ENCODE results near the gene RETN. TPM values are rescaled to one million over a fixed set of nuclear protein-coding genes. Genes with fewer than 3 reads are reported as not detected.

The RETN gene
- not detected for total RNA-seq

- no peaks in the 10 kb centered on the region for H3K36me3 ChIP-seq
- H3K27ac ChIP-seq: no peak within 1 kb of the TSS
- DNase-seq: no peak
- TF ChIP-seq POLR2A (IDR thresholded peaks at IDR 0.05) (no peak), CTCF (IDR thresholded peaks at IDR 0.05) (no peak)
- intact Hi-C loops (cut with DNase I; ENCODE audit: low total_unique reads): no loop called here
- no peaks in the 10 kb centered on the region for H3K27me3 ChIP-seq
- H3K9me3 ChIP-seq: no peaks in the 10 kb centered on the region
- H3K4me3 ChIP-seq: no peak within 1 kb of the TSS
- H3K4me1 ChIP-seq: no peaks in the 10 kb centered on the region
Observed at GRCh38 chr19:7668842-7669241, at the start of gene RETN. Gene RETN, plus strand, starts transcription at chr19:7669049. Its CDS starts 278 bp downstream, at chr19:7669327.

- Histone ChIP-seq H3K4me3 (no peak overlapping the region), H3K27me3 (no peaks in the 10 kb centered on the region), H3K9me3 (no peaks in the 10 kb centered on the region), H3K4me1 (no peaks in the 10 kb centered on the region), H3K27ac (no peak overlapping the region), H3K36me3 (no peaks in the 10 kb centered on the region)
- DNase-seq: no peak
- intact Hi-C loops (cut with DNase I; ENCODE audit: low total_unique reads): no loop called here
- TF ChIP-seq CTCF (IDR thresholded peaks at IDR 0.05) (no peak), POLR2A (IDR thresholded peaks at IDR 0.05) (no peak)
Observed at GRCh38 chr19:7619671-7620441, 49.0 kb upstream of the RETN start.

- no peak overlapping the region for H3K27ac ChIP-seq
- H3K27me3 ChIP-seq: no peaks in the 10 kb centered on the region
- no peaks in the 10 kb centered on the region for H3K9me3 ChIP-seq
- intact Hi-C loops (cut with DNase I; ENCODE audit: low total_unique reads): no loop called here
- H3K36me3 ChIP-seq: no peaks in the 10 kb centered on the region
- H3K4me3 ChIP-seq: no peak overlapping the region
- no peak for TF ChIP-seq CTCF (IDR thresholded peaks at IDR 0.05)
- no peak for TF ChIP-seq POLR2A (IDR thresholded peaks at IDR 0.05)
- no peak for DNase-seq
- no peaks in the 10 kb centered on the region for H3K4me1 ChIP-seq
Observed at GRCh38 chr19:7620442-7621412, 48.1 kb upstream of the RETN start.

- Histone ChIP-seq H3K27me3 (no peaks in the 10 kb centered on the region), H3K4me3 (no peak overlapping the region), H3K4me1 (peaks cover 0 to 6% of the 10 kb centered on the region in 2 donors), H3K27ac (no peak overlapping the region), H3K36me3 (no peaks in the 10 kb centered on the region), H3K9me3 (no peaks in the 10 kb centered on the region)
- DNase-seq: no peak
- intact Hi-C loops (cut with DNase I; ENCODE audit: low total_unique reads): no loop called here
- TF ChIP-seq CTCF (IDR thresholded peaks at IDR 0.05): no peak
- no peak for TF ChIP-seq POLR2A (IDR thresholded peaks at IDR 0.05)
Observed at GRCh38 chr19:7622933-7623685, 45.7 kb upstream of the RETN start.
